ACC112 (cell line): ENCODE results near the gene TRRAP.

Experiments used
- H2AFZ ChIP-seq: fragments of 200-600 bp; sonication (generic); one replicate; pipeline ENCODE4 v1.6.0; 2017; ENCODE audit warnings: antibody characterized with exemption, low read length; ENCODE audit not compliant: unreplicated experiment
- H3K27ac ChIP-seq: fragments of 200-600 bp; sonication (generic); 2 replicates; pipeline ENCODE4 v1.5.1; 2014; ENCODE audit warnings: low read depth, mild to moderate bottlenecking, antibody characterized with exemption, low read length, moderate library complexity
- H3K27me3 ChIP-seq: fragments of 200-600 bp; sonication (generic); 2 replicates; pipeline ENCODE4 v1.6.1; 2014; ENCODE audit warnings: mild to moderate bottlenecking, antibody characterized with exemption, low read length, moderate library complexity, mixed read lengths; ENCODE audit not compliant: insufficient read depth
- H3K36me3 ChIP-seq: fragments of 200-600 bp; sonication (generic); 2 replicates; pipeline ENCODE4 v1.6.1; 2016; ENCODE audit warnings: mild to moderate bottlenecking, antibody characterized with exemption, low read length, moderate library complexity, mixed read lengths; ENCODE audit not compliant: insufficient read depth
- H3K4me1 ChIP-seq: fragments of 200-600 bp; sonication (generic); one replicate; pipeline ENCODE4 v1.6.1; 2016; ENCODE audit warnings: low read length, mixed read lengths; ENCODE audit not compliant: insufficient read depth, unreplicated experiment, control insufficient read depth
- H3K4me3 ChIP-seq: fragments of 200-600 bp; sonication (generic); 2 replicates; pipeline ENCODE4 v1.5.1; 2014; ENCODE audit warnings: mild to moderate bottlenecking, low read depth, low read length
- H3K79me2 ChIP-seq: fragments of 200-600 bp; sonication (generic); one replicate; pipeline ENCODE4 v1.6.0; 2016; ENCODE audit warnings: low read length; ENCODE audit not compliant: control insufficient read depth, unreplicated experiment, insufficient read depth

The TRRAP gene

DNA sequence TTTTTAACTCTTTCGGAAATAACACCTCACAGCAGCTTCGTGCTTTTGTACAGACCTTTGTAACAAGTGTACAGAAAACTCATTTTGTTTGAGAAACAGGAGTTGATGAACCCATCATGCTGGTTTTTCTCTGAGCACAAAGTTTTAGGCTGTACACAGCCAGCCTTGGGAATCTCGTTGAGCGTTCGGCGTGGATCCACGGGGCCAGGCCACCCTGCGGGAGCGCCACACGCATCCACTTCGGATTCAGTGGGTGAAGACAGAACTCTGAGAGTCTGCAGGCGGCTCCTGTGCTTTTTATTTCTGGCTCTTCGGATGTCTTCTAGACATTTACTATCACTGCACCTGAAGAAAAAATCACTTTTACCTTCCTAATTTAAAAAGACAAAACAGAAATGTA is 134.4 kb downstream of the TRRAP start:
- Histone ChIP-seq H3K4me3 (no peak overlapping the region), H3K27me3 (no peaks in the 10 kb centered on the region), H2AFZ (no peak overlapping the region), H3K36me3 (peaks cover 52% of the 10 kb centered on the region), H3K79me2 (no peaks in the 10 kb centered on the region), H3K27ac (no peak overlapping the region), H3K4me1 (no peaks in the 10 kb centered on the region)

DNA sequence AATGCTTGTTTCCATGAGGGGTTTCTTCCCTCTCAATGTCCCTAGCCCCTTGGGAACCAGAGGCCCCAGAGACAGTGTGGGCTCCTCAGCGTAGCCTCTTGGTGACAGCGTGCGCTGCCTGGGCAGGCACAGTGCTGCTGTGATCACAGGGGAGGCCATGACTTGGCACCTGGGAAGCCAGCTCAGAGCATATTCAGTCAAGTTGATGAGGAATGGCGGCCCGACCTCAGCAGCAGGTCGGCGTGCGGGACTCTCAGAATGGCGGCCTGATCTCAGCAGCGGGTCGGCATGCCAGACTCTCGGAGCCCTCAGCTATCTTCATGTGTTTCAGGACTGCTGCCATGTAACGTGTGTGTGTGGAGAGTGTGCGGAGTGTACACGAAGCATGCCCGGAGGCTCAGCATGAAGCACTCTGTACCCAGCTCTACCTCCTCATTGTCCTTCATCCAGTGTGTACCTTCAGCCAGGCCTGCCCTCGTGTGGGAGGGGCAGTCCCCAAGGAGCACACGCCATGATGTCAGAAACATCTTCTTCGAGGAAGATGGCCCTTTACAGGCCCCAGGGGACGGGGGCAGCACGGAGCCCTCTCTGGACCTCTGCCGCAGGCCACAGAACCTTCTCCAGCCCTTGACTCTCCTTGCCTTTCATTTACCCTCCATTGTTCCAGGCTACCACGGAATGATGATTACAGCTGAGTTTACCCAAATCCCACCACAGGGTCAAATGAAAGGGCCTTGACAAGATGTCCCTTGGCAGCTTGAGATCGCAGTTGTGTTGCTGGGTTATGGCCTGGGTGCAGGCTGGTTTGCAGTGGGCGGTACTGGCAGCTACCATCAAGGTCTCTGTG is 135.2 kb downstream of the TRRAP start:
- peaks cover 51% of the 10 kb centered on the region for H3K36me3 ChIP-seq
- H3K27me3 ChIP-seq: no peaks in the 10 kb centered on the region
- no peak overlapping the region for H3K27ac ChIP-seq
- no peak overlapping the region for H3K4me3 ChIP-seq
- no peak overlapping the region for H2AFZ ChIP-seq
- H3K4me1 ChIP-seq: no peaks in the 10 kb centered on the region
- H3K79me2 ChIP-seq: no peaks in the 10 kb centered on the region

DNA sequence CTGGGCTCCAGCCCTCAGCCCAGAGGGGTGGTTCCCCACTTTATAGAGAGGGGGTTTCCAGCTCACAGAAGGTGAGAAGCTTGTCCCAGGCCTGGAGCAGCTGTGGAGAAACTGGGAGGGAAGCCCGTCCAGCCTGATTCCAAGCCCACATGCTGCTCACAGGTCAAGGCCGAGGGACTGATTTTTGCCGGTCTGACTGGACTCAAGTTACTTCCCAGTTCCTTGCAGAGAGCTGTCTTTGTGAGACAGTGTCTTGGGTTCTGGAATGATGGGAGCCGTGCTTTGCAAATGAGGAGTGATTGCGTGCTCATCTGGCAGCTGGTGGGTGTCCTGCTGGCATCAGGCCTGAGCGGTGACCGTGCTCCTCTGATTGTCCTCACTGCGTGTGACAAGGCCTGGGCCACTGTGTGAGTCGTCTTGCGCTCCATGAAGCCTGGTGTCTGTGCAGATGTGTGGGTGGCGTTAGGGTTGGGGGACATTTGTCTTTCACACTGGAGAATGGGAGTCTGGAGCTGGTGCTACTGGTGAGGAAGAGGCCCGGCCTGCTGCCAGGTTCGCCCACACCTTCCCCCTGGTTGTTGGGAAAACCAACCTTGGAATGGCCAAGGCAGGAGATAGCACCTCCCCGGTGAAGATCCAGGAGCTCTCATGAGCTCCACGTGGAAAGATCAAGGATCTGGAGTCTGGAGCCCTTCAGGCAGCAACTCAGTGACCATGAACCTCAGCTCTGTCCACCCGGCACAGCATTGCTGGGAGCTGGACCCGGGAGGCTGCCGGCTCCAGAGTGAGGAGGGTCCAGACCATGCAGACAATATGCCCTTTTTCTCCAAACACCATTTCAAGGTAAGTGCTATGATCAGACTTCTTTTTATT is 136.0 kb downstream of the TRRAP start:
- Histone ChIP-seq H3K36me3 (peaks cover 54% of the 10 kb centered on the region), H3K27ac (no peak overlapping the region), H3K4me3 (no peak overlapping the region), H3K4me1 (no peaks in the 10 kb centered on the region), H3K27me3 (no peaks in the 10 kb centered on the region), H3K79me2 (no peaks in the 10 kb centered on the region), H2AFZ (no peak overlapping the region)

DNA sequence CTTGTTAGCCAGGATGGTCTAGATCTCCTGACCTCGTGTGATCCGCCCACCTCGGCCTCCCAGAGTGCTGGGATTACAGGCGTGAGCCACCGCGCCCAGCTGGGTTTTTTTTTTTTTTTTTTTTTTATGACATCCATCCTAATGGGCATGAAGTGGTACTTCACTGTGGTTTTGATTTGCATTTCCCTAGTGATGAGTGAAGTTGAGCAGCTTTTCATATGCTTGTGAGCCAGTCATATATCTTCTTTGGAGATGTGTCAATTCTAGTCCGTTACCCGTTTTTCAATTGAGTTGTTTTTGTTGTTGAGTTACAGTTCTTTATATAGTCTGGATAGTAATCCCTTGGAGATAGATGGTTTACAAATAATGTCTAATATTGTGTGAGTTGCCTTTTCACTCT is 137.9 kb downstream of the TRRAP start:
- H3K27me3 ChIP-seq: no peaks in the 10 kb centered on the region
- H3K36me3 ChIP-seq: peaks cover 43% of the 10 kb centered on the region
- H3K4me1 ChIP-seq: no peaks in the 10 kb centered on the region
- no peak overlapping the region for H3K27ac ChIP-seq
- no peak overlapping the region for H2AFZ ChIP-seq
- H3K79me2 ChIP-seq: no peaks in the 10 kb centered on the region
- H3K4me3 ChIP-seq: no peak overlapping the region

DNA sequence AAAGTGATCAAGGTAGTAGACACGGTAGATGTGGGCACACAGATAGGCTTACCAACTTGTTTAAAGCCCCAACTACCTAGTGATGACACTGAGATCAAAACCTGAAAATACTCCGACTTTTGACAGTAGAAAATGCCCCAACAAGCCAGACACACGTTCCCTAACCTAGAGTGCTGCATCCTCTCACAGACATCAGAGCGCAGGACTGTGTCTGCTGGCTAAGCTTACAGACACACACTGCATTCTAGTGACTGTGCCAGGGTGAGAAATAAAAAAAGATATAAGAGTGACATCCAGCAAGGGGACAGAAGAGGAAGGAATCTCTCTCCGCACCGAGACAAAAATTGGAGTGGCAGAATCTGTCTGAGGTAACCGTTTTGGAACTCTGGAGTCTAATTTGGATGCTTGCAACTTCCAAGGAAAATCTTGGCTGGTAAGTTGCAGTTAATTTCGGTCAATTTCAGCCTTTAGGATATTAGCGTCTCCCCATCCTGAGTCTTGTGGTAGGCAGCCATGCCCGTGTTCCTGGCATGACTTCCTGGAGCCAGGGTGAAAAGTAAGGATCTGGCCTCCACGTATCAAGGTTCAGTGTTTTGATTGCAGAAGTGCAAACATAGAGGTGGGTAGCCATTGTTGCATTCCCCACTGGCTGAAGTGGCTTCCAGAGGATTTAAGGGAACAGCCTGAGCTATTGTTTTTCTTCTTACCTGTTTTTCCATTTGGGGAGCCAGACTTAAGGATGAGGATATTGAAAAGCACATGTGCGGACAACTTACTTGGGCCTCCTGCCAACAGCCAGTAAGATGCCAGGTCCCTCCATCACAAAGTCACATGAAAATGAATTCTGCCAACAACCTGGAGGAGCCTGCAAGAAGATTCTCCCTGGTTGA is 141.4 kb downstream of the TRRAP start:
- Histone ChIP-seq H3K4me1 (no peaks in the 10 kb centered on the region), H3K27me3 (no peaks in the 10 kb centered on the region), H2AFZ (no peak overlapping the region), H3K36me3 (peaks cover 16% of the 10 kb centered on the region), H3K4me3 (no peak overlapping the region), H3K79me2 (no peaks in the 10 kb centered on the region), H3K27ac (no peak overlapping the region)

DNA sequence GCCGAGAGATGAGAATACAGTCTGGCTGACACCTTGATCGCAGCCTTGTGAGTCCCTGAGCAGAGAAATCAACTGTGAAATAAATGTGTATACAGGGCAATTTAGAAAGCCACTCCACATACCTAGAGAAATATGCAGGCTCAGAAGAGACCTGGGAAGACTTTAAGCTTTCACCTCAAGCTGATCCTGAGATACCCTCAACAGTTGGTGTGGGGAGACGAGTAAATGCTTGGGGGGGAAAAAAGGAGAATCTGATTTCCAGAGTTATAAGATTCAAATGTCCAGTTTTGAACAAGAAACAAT is 142.0 kb downstream of the TRRAP start:
- H3K27ac ChIP-seq: no peak overlapping the region
- H3K27me3 ChIP-seq: no peaks in the 10 kb centered on the region
- no peaks in the 10 kb centered on the region for H3K79me2 ChIP-seq
- H3K36me3 ChIP-seq: peaks cover 15% of the 10 kb centered on the region
- no peaks in the 10 kb centered on the region for H3K4me1 ChIP-seq
- H2AFZ ChIP-seq: no peak overlapping the region
- no peak overlapping the region for H3K4me3 ChIP-seq

DNA sequence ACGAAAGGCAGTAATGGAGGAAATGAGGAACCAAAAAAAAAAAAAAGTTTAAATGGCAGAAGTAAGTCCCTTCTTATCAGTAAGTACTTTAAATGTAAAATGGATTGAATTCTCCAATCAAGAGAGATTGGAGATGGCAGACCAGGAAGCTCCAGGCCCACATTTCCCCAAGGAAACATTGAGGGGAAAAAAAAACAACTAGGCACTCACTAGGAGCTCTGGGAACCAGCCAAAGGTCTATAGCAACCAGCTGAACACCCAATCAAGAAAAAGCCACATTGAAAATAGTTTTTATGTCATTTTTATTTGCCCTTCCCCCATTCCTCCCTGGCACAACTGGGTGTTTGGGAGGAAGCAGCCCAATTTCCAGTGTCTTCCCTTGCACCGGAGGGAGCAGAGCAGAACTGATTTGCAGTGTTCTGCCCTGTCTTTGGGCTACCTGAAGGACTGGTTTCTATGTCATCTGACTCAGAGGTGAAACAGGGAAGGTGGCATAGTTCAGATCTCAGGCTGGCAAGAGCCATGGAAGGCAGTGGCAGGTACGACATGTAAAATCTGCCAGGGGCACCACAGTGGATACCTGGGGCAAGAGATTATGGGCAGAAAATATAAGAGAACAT is 143.7 kb downstream of the TRRAP start:
- no peaks in the 10 kb centered on the region for H3K79me2 ChIP-seq
- peaks cover 6% of the 10 kb centered on the region; the same call in 1 of the 2 replicates for H3K36me3 ChIP-seq
- no peaks in the 10 kb centered on the region for H3K27me3 ChIP-seq
- H3K4me3 ChIP-seq: no peak overlapping the region
- no peak overlapping the region for H2AFZ ChIP-seq
- H3K4me1 ChIP-seq: no peaks in the 10 kb centered on the region
- H3K27ac ChIP-seq: no peak overlapping the region

DNA sequence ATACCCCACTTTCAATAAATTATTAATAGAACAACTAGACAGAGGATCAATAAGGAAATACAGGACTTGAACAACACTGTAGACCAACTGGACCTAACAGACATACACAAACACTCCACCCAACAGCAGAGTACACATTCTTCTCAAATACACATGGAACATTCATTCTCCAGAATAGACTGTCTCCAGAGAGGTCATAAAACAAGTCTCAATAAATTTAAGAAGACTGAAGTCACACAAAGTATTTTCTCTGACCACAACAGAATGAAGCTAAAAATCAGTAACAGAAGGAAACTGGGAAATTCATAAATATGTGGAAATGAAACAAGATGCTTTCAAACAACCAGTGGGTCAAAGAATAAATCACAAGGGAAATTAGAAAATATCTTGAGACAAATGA is 145.7 kb downstream of the TRRAP start:
- Histone ChIP-seq H3K27ac (no peak overlapping the region), H2AFZ (no peak overlapping the region), H3K4me1 (no peaks in the 10 kb centered on the region), H3K36me3 (peaks cover 12% of the 10 kb centered on the region), H3K4me3 (no peak overlapping the region), H3K27me3 (no peaks in the 10 kb centered on the region), H3K79me2 (no peaks in the 10 kb centered on the region)

DNA sequence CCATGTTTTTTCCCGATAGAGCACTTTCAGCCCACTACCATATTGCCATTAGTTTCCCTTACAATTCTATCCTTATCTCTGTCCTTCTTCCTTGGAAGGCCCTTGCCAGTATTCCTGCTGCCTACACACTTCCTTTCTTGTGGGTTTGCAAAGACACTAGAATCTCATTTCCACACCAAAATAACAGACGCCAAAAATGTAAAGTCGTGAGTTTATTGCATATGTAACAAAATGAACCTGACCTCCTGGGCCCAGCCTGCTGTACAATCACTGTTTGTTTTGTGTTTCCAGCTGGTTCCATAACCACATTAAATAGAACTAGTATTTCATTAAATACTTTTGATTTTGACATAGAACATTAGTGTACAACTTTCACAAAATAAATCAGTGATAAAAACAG is 148.9 kb downstream of the TRRAP start:
- H3K4me3 ChIP-seq: no peak overlapping the region
- H3K27me3 ChIP-seq: no peaks in the 10 kb centered on the region
- no peaks in the 10 kb centered on the region for H3K4me1 ChIP-seq
- peaks cover 43% of the 10 kb centered on the region for H3K36me3 ChIP-seq
- H3K27ac ChIP-seq: no peak overlapping the region
- H2AFZ ChIP-seq: no peak overlapping the region
- H3K79me2 ChIP-seq: no peaks in the 10 kb centered on the region

DNA sequence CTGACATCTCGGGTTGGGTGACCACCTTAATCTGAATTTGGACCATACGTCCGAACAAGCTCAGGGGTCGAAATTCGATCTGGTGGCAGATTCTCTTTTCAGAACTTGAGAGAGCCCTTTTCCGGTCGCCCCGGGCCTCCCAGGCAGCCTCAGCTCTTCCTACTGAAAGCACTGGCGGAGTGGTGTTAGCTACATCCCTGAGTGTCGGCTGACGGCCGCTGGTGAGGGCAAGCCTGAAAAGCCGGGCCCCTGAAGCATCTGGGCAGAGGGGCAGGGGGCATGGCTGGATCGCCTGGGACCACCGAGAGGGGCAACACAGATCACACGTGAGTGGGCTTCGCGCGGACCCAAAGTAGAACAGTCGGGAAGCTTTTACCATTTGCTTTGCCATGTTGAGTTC is 149.5 kb downstream of the TRRAP start:
- no peaks in the 10 kb centered on the region for H3K79me2 ChIP-seq
- no peak overlapping the region for H3K27ac ChIP-seq
- no peaks in the 10 kb centered on the region for H3K27me3 ChIP-seq
- H3K4me1 ChIP-seq: no peaks in the 10 kb centered on the region
- H2AFZ ChIP-seq: no peak overlapping the region
- no peak overlapping the region for H3K4me3 ChIP-seq
- peaks cover 45% of the 10 kb centered on the region for H3K36me3 ChIP-seq
